Neural progenitor cell (in vitro differentiated cells): ENCODE data around the gene GOLGA6D.
"Not testable (repeated sequence)": the region's sequence is repeated elsewhere in the genome, so short reads cannot be mapped to it uniquely, and the experiment has no call there.

Experiments used
- EZH2phosphoT487 ChIP-seq: fragments of 200-600 bp; sonication (generic); IDR thresholded peaks from 2 replicates; pipeline ENCODE4 v1.6.1; 2017; ENCODE audit warnings: antibody characterized with exemption
- TF ChIP-seq, protein P1 (sequence below): fragments of 200-600 bp; sonication (generic); IDR thresholded peaks from 2 replicates; pipeline ENCODE4 v1.5.1; 2017; ENCODE audit warnings: antibody characterized with exemption, mild to moderate bottlenecking

DNA sequence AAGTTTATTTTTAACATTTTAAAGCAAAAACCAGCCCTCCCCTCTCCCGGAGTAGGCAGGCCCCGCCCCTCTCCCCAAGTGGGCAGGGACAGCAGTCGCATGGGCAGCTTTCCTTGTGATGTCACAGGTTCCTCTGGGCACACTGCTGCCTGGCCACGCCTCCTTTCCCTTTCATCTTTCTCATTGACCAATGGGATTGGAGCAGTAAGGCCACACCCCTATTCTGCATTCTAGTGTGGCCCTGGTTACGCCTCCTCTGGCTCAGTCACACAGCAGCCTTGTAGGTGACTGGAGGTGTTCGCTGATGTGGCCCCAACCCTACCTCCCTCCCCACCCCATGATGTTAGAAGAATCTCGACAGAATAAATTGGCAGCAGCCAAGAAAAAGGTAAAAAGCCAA lies at the start of gene GOLGA6D:
- TF ChIP-seq, protein P1, sequence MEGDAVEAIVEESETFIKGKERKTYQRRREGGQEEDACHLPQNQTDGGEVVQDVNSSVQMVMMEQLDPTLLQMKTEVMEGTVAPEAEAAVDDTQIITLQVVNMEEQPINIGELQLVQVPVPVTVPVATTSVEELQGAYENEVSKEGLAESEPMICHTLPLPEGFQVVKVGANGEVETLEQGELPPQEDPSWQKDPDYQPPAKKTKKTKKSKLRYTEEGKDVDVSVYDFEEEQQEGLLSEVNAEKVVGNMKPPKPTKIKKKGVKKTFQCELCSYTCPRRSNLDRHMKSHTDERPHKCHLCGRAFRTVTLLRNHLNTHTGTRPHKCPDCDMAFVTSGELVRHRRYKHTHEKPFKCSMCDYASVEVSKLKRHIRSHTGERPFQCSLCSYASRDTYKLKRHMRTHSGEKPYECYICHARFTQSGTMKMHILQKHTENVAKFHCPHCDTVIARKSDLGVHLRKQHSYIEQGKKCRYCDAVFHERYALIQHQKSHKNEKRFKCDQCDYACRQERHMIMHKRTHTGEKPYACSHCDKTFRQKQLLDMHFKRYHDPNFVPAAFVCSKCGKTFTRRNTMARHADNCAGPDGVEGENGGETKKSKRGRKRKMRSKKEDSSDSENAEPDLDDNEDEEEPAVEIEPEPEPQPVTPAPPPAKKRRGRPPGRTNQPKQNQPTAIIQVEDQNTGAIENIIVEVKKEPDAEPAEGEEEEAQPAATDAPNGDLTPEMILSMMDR, result not testable (repeated sequence)
- not testable (repeated sequence) for TF ChIP-seq EZH2phosphoT487
